Measurements from ENCODE around the gene BEND7.
"Not testable (repeated sequence)": the region's sequence is repeated elsewhere in the genome, so short reads cannot be mapped to it uniquely, and the experiment has no call there.

Gene BEND7

DNA sequence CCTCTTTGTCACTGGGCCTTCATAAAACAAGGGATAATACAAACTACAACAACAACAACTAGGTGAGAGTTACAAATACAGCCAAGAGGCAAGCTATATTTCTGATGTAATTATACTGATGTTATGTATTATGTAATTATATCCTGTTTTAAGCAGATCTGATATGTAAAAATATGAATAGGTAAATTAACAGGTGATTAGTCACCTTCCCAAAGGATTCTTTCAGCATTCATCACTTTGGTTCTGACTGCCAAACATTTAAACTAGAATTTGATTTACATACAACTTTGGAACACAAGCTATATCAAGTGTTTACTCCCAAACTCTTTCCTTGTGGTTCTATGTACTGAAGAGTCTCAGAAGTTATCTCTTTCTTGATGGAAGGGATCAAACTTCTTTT lies 53.7 kb downstream of the BEND7 start:
- no peak for DNase-seq

DNA sequence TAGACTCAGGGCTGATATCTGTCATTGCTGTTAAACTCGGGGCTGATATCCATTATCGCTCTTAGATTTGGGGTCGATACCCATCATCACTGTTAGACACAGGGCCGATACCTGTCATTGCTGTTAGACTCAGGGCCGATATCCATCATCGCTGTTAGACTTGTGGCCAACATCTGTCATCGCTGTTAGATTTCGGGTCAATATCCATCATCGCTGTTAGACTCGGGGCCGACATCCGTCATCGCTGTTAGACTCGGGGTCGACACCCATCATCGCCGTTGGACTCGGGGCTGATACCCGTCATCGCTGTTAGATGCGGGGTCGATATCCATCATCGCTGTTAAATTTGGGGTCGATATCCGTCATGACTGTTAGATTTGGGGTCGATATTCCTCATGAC lies 54.8 kb downstream of the BEND7 start:
- no peak for DNase-seq

DNA sequence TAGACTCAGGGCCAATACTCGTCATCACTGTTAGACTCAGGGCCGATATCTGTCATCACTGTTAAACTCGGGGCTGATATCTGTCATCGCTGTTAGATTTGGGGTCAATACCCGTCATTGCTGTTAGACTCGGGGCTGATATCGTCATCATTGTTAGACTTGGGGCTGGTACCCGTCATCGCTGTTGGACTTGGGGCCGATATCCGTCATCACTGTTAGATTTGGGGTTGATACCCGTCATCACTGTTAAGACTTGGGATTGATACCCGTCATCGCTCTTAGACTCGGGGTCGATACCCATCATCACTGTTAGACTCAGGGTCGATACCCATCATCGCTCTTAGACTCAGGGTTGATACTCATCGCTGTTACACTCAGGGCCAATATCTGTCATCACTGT lies 56.5 kb downstream of the BEND7 start:
- DNase-seq = no peak

DNA sequence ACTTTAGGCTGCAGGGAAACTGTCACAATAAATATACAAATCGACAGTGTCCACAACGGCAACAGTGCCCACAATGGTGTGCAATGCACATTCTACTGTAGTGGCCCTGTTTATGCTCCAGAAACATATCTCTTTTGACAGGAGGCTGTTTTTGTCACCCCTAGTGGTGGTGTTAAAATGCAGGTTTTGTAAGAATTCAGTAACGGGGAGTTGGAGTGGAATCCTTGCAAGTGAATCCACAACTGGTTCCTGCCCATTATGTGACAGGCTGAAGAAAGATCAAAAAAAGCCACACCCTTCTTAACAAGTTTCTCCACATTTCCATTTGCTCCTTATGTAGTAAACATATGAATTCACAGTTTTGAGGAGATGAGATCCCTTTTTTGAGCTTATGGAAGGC lies 58.5 kb downstream of the BEND7 start:
- no peak for DNase-seq

DNA sequence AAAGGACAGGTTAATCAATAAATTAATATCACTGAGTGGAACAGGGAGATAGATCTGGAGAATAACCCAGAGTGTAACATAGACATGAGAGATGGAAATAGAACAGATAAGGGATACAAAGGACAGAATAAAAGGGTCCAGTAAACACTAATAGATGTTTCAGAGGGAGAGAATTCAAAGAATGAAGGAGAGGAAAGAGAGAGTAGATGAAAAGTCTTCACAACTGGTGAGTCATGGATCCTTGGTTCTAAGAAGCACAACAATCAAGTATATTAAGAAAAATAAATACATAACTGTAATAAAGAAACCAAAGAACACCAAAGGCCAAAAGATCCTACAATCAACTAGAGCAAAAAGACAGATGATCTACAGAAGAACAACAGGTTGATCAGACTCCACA lies 66.3 kb downstream of the BEND7 start:
- DNase-seq = no peak

DNA sequence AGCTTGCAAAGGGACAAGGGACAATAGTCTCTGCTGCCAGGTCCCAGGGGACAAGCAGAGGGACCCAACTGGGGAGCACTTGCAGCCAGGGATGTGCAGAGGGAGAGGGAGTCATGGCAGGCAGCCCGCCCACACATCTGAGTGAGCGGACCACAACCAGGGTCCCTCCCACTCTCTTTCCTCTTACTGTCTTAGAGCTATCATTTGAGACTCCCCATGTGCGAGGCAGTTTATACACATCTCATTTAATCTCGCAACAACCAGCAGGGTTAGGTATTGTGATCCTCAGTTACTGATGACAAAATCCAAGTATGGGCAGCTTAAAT lies 70.2 kb downstream of the BEND7 start:
- no peak for DNase-seq

DNA sequence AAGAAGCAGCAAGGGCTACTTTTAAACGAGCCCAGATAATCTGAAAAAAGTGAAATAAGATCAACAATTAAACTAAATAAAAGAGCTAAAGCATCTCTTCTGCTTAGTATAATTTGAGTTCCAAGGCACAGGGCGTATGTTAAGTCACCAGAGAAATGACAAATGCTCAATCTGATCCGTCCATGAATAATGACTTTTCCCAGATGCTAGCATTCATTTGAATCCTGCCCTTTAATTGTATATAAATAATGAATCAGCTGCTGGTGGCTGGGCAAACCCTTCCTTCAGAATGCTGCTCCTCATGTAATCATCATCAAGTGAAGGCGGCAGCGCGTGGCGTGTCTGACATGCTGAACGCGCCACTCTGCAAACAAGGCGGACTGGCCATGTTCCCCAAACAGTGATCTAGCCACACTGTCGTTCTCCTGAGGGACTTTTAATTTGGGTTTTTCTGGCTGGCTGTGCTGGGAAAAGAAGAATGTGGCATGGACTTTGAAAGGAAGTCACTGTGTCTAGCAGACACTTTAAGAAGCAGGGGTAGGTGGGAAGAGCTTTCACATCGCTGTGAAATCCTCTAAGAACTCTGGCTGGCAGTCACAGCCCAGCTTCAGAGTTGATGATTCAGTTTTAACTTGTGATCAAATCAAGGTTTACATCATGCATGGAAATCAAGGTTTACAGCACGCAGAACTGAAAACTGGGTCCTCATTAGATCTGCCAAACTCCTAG lies 70.7 kb downstream of the BEND7 start:
- DNase-seq = no peak

DNA sequence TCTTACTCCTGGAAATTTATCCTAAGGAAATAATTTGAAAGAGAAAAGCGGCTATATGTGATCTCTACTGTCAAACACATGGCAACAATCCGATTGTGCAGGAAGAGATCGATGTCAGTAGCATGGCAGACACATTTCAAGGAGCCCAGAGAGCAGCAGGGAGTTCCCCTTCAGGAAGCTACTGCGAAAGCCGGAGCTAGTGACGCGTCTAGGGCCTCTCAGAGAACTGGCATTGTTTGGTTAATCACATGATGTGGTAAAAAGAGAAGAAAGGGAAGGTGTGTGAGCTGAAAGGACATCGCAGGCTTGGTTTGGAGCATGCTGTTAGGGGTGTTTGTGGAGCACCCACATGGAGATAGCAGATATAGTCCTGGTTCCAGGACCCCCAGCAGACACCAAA lies 74.9 kb downstream of the BEND7 start:
- no peak for DNase-seq

DNA sequence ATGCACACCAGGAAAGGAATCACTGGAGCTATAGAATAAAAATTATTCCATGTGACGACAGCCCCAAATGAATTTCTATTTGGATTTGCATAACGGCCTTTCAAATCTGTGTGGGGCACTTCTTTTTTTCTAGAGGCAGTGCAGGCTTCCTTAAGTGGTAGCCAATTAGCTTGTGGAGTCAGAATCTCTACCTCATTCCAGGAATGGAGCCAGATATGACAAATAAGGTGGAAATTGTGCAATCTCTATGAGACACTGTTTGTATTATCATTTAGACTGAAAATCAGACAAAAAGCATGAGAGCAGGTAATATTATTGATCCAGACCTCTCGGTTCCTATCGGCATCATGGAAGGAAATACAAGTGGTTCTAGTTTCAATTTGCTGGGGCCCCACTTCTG lies 78.7 kb downstream of the BEND7 start:
- no peak for DNase-seq

DNA sequence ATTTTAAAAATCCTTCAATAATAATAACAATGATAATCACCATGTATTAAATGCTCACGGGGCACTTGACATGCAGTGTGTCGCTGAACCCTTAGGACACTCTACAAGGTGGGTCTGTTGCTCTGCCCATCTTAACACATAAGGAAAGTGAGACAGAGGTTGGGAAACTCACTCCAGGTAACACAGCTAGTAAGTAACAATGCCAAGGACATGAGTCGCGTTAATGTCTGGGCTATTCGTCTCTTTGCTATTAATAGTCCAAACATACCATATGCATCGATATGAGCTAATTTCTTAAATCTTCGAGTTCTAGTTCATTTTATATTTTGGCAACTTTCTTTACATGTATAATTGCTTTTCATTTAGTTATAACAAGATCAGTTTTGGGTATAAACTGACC lies 79.5 kb downstream of the BEND7 start:
- no peak for DNase-seq

DNA sequence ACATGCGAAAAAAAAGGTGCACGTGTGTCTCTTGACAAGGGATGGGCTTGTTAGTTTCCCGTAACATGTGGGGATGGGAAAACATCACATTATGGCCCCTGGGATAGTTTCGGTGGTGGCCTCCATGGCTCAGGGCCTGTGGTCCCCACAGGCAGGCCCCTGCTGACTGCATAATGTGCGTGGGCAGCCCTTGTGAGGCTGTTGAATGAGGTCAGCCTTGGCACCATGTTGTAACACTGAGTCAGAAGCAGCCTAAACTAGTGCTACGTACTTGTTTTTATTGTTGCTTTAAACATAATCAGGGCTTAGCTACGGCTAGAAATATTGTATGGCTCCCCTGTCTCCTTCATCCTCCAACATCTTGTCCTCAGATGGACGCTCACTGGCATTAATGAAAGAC lies 80.6 kb downstream of the BEND7 start:
- DNase-seq = no peak

DNA sequence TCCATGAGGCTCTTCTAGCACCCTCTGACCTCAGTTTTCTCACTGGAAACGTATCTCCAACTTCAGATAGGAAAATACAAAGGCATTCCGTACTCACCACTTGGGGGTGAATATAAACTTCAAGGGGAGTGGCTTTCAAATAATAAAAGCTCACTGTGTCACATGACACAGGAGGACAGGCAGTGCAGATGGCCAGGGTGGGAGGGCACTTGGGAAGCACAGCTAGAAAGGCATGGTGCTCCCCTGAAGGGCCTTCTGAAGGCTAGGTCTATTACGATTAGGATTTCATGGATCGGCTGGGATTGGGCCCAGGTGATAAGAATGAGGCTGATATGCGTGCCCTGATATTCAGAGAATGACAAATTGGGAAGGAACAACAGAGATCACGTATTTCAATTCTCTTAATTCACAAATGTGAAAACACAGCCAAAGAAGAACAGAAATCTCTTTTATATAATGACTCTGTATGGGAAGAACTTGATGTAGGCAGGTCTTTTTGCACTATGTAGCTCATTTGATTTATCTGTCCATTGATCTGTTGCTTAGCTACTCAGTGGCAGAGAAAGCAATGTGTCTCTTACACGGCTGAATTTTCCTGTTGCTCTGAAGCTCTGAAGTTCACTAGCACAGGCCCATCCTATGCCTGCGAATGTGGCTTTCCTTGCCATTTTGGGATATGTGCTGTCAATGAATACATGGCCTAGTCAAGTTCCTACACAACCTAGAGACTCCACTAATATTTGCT lies 83.0 kb downstream of the BEND7 start:
- DNase-seq = no peak

DNA sequence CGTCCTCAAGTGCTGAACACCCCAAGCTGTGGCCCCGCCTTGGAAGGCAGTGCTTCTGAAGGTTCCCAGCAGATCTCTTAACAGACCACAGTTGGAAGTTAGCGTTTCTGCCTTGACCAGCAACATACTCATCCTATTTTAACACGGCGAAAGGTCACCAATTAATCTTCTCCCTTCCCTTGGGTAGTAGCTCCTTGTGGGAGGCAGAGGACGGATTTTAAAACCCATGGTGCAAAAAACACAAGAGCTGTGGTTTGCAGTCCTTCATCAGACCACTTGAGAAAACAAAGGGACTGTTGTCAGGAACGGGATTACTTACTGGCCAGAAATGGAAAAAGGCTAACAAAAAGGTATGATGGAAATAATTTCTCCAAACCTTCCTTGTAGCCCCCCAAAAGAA lies 87.3 kb downstream of the BEND7 start:
- no peak for DNase-seq

DNA sequence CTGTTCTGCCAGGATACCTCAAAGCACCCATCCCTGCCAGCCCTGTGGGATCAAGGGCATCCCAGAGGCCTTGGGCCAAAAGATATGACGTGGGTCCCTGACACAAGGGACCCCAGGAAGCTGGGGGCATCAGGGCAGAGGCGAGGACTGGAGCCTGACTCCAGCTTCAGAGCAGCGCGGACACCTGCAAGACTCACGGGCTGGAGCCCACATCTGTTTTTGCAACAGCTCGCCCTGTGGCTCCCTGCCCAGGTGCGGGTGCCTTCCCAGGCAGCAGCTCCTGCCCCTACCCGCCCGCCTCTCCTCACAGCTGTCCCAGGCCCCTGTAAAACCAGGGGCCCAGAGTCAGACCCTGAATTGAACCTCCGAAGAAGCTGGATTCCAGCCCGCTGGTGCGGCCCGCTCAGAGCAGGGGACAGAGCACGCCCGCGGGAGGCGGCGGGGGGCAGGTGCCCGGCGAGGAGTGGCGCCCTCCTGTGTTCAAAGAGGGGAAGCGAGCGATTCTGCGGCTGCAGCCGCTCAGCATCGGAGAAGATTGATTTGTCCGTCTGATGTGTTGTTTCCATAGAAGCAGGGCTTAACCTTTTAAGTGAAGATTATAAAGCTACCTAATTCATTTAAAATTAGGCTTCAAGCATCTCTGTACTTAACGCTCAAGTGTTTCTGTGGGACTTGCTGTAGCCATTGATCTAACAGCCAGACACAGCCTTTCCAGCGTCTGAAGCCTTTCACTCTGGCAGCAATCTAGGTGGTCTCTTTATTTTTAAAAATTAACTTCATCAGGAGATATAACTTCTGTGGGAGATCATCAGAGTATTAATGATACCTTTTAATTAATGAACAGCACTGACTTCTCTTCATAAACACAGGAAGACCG lies 88.4 kb downstream of the BEND7 start:
- peak; percentile 68 for DNase-seq

DNA sequence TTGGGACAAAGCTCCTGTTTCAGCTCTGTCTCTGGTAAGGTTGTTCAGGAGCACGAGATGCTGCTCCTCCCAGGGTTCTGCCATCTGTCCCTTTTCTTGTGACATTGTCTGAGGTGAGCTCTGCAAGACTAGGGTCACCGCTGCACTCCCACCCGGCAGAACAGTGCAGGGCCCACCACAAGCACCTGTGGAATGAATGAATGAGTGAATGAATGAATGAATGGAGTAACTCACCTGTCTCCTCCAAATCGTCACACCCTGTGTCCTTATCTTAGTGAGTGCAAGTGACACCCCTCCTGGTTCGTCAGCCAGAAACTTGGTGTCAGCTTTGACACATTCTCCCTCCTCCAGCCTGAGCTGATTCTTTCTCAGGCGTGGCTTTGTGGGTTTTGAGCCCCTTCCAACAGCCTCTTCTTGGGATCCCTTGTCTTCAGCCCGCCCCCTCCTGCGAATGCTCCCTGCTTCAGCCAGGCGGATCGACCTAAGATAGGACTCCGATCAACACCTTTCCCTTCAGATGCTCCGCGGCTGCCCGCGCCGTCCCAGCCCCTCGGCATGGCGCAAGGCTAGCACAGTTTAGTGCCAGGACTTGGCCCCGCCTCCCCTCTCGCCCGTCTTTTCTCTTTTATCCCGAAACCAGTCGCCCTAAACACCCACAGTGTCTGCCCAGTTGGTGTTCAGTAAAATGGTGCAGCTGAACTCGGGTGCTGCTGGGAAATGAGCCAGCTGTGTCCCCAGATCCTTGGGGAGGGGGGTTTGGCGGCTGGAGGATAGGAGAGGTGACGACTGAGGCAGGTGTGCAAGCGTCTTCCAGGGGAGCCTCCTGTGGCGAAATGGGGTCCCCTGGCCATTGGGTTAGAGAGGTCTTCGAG lies 89.3 kb downstream of the BEND7 start:
- no peak for DNase-seq

DNA sequence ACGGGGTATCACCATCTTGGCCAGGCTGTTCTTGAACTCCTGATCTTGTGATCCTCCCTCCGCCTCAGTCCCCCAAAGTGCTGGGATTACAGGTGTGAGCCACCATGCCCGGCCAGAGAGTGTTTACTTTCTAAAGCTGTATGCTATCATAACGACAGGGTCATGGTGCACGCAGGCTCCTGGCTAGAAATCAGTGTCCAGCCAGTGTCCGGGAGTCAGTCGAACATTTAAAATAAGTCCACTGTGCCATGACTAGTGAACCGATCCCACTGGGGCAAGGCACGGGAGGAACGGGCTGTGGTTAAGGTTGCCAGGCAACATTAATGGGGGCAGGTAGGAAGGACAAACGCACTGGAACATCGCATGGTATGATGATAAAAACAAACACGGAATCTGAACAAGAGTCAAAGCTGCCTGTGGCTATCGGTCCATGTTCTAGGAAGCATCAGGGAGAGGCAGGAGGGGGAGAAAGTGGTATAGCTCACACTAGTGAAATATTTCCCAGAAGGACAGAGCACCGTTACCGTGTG lies 91.7 kb downstream of the BEND7 start:
- DNase-seq = no peak

DNA sequence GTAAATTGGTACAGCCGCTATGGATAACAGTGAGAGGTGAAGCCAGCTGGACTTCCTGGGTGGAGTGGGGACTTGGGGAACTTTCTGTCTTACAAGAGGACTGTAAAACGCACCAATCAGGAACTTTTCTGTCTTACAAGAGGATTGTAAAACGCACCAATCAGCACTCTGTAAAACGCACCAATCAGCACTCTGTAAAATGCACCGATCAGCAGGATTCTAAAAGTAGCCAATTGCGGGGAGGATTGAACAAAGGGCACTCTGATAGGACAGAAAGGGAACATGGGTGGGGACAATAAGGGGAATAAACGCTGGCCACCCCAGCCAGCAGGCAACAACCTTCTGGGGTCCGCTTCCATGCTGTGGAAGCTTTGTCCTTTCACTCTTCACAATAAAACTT lies 100.9 kb downstream of the BEND7 start:
- DNase-seq = not testable (repeated sequence)

DNA sequence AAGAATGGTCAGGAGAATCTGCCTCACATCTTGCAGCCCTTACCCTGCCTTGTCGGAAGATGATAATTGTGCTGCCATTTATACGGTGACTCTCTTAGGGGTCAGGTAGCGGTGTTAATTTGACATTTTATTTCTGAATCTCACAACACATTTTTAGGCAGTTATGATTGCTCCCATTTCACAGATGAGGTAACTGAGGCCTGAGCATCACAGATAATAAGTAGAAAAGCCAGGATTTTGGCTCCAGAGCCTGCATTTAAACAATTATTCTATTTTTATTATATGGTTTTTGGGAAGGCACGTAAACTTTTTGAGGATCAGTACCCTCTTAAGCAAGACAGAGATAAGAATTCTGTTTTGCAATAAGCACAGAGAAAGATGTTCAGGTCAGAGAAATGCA lies 103.4 kb downstream of the BEND7 start:
- DNase-seq = no peak

DNA sequence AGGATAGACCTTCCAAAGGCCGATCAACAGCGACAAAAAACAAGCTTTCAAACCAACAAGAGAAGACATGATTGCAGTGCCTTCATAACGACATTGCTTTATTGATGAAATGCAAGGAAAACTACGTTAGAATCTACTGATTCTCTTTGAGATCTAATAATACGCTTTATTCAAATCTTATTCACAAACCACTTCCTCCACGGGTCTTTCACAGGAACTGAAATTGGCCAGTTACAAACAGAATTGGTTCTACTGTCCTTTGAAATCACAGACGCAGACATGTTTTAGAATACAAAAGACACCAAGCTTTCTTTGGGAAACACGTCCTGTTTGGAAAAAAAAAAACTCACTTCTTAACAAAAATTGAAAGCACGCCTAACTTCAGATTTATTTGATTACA lies 106.0 kb downstream of the BEND7 start:
- no peak for DNase-seq

DNA sequence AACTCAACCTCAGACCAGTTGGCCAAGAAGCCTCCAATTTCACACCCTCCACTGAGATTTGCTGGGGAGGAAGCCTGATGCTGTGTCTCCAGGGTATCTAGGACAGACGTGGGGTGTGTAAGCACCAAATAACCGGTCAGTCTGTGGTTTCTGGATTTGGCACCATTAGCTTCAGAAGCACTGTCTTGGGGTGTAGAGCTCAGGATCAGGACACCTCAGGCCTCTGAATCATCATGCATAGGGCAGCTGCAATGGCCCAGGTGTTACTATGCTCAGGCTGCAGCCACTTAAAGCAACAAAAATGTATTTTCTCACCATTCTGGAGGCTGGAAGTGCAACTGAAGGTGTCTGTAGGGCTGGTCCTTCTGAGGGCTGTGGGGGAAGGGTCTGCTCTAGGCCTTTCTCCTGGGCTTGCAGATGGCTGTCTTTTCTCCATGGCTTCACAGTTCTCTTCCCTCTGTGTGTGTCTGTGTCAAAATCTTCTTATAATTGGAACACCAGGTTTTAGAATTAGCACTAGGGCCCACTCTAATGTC lies 107.4 kb downstream of the BEND7 start:
- no peak for DNase-seq

DNA sequence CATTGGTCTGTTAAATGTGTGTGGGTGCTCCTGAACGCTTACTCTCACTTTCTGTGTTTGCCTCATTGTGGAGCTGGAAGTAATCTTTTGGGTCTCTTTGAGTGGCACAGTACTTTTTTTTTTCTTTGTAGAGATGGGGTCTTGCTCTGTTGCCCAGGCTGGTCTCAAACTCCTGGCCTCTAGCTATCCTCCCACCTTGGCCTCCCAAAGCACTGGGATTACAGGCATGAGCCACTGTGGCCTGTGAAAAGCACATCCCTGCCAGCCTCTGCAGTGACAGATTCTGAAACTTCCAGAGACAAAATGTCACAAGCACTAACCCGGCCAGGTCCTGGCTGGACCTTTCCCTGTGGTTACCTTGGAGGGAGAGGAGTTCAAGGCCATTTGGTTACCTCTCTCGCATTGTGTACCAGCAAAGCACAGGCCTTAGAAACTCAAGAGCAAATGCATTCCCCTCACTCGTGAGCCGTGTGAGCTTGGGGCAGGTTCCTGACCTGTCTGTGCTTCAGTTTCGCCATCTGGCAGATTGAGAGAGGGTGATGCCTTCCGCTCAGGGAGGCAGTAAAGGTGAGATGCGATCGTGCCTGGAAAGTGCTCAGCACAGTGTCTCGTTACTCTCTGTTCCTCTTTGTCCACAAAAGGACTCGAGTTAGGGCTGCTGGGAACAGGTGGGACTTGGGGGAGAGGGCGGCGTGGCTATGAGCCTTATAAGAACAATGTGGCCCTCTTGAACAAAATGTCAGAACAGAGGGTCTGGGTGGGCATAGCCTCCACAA lies 108.1 kb downstream of the BEND7 start:
- no peak for DNase-seq
